GM19452 (cell line): ENCODE results near the gene SUN1.
"Not testable (repeated sequence)": the region's sequence is repeated elsewhere in the genome, so short reads cannot be mapped to it uniquely, and the experiment has no call there.

Experiments used
- ATAC-seq: cut with Tn5 transposase; IDR thresholded peaks from one replicate; pipeline ENCODE4 v1.9.1; 2021; ENCODE audit not compliant: unreplicated experiment

SUN1 gene

GRCh38 chr7:803796-804195 is 28.5 kb upstream of the SUN1 start:
- not testable (repeated sequence) for ATAC-seq

- no peak for ATAC-seq
Observed at GRCh38 chr7:805261-805660, 27.0 kb upstream of the SUN1 start.

GRCh38 chr7:815284-816216 is 16.7 kb upstream of the SUN1 start:
- ATAC-seq: no peak

GRCh38 chr7:816300-816750 is 16.0 kb upstream of the SUN1 start:
- peak; percentile 89 for ATAC-seq

- peak; percentile 17 for ATAC-seq
Observed at GRCh38 chr7:816751-817671, 15.3 kb upstream of the SUN1 start.

GRCh38 chr7:818031-818699 is 14.1 kb upstream of the SUN1 start:
- ATAC-seq: no peak

GRCh38 chr7:820341-820740 is 11.9 kb upstream of the SUN1 start:
- no peak for ATAC-seq

- no peak for ATAC-seq
Observed at GRCh38 chr7:821688-822087, 10.6 kb upstream of the SUN1 start.

- ATAC-seq: no peak
Observed at GRCh38 chr7:822692-823276, 9.5 kb upstream of the SUN1 start.

GRCh38 chr7:823649-824048 is 8.6 kb upstream of the SUN1 start:
- ATAC-seq: no peak

GRCh38 chr7:824081-824480 is 8.2 kb upstream of the SUN1 start:
- no peak for ATAC-seq

- ATAC-seq: no peak
Observed at GRCh38 chr7:824664-825063, 7.6 kb upstream of the SUN1 start.

- ATAC-seq: no peak
Observed at GRCh38 chr7:825386-825785, 6.9 kb upstream of the SUN1 start.

GRCh38 chr7:826230-826917 is 5.9 kb upstream of the SUN1 start:
- ATAC-seq: no peak

GRCh38 chr7:828793-829561 is 3.3 kb upstream of the SUN1 start:
- no peak for ATAC-seq

GRCh38 chr7:830069-830468 is 2.2 kb upstream of the SUN1 start:
- ATAC-seq: no peak

- ATAC-seq: peak; percentile 55
Observed at GRCh38 chr7:831596-832166, 595 bp upstream of the SUN1 start.

- ATAC-seq: no peak
Observed at GRCh38 chr7:832968-833424, 720 bp downstream of the SUN1 start.
